ENCODE measurements around the gene PPIL6. TPM values are rescaled to one million over a fixed set of nuclear protein-coding genes. Genes with fewer than 3 reads are reported as not detected.

Gene PPIL6
- polyA plus RNA-seq, 1 donor (not counting 4 experiments of a cell fraction or from before 2014, with no cell fraction given) = 1.4 TPM

- no peak for FAIRE-seq
- no peak overlapping the region for H3K9ac ChIP-seq (ENCODE audit: control insufficient read depth, extremely low read depth, insufficient read depth, low read length)
- TF ChIP-seq EZH2 (IDR thresholded peaks at IDR 0.05; ENCODE audit: low read length) = no peak
- TF ChIP-seq CTCF (optimal IDR thresholded peaks at IDR 0.05 in 1 of 3, IDR thresholded peaks at IDR 0.05 in 1 of 3, conservative IDR thresholded peaks at IDR 0.05 in 1 of 3; ENCODE audit: extremely low read depth in 1 of 3, insufficient read depth in 2 of 3, low read length in 3 of 3) = no peak
These were observed 9.6 kb upstream of the PPIL6 start for GRCh38 chr6:109449795-109450673.

GRCh38 chr6:109449064-109449794 lies 8.8 kb upstream of the PPIL6 start:
- no peak overlapping the region for H3K4me3 ChIP-seq (ENCODE audit: control insufficient read depth in 2 of 3, extremely low read depth in 1 of 3, insufficient read depth in 2 of 3, low read depth in 1 of 3, low read length in 3 of 3)
- H3K9me3 ChIP-seq (ENCODE audit: control insufficient read depth, low read depth, low read length) = no peaks in the 10 kb centered on the region
- H3K36me3 ChIP-seq (ENCODE audit: control insufficient read depth in 2 of 2, extremely low read depth in 1 of 2, insufficient read depth in 2 of 2, low read length in 2 of 2) = peaks cover 29 to 40% of the 10 kb centered on the region in 2 experiments
- no peak overlapping the region for H3K4me2 ChIP-seq (ENCODE audit: control insufficient read depth, extremely low read depth, insufficient read depth, low read depth, low read length)
- no peak for TF ChIP-seq EZH2 (IDR thresholded peaks at IDR 0.05; ENCODE audit: low read length)
- peak in 1 of 3 experiments; percentile 9 for TF ChIP-seq CTCF (optimal IDR thresholded peaks at IDR 0.05 in 1 of 3, IDR thresholded peaks at IDR 0.05 in 1 of 3, conservative IDR thresholded peaks at IDR 0.05 in 1 of 3; ENCODE audit: extremely low read depth in 1 of 3, insufficient read depth in 2 of 3, low read length in 3 of 3)
- H3K9ac ChIP-seq (ENCODE audit: control insufficient read depth, extremely low read depth, insufficient read depth, low read length) = no peak overlapping the region
- no peaks in the 10 kb centered on the region for H3K4me1 ChIP-seq (ENCODE audit: control insufficient read depth, extremely low read depth, insufficient read depth, low read length)
- FAIRE-seq (no peak), DNase-seq (ENCODE audit: low read depth, low spot score) (no peak)
- H4K20me1 ChIP-seq (ENCODE audit: control insufficient read depth, extremely low read depth, insufficient read depth, low read length) = no peaks in the 10 kb centered on the region
- no peaks in the 10 kb centered on the region for H3K27me3 ChIP-seq (ENCODE audit: control insufficient read depth, extremely low read depth, insufficient read depth, low read length)
- H3K9me1 ChIP-seq (ENCODE audit: control insufficient read depth, extremely low read depth, insufficient read depth, low read length) = no peaks in the 10 kb centered on the region
- dilution Hi-C loops (cut with MboI; ENCODE audit: extremely low pct_ligation_motif_present, low sequenced_read_pairs) = no loop called here
- H3K27ac ChIP-seq (ENCODE audit: control insufficient read depth, insufficient read depth, low read length) = no peak overlapping the region
- H2AFZ ChIP-seq (ENCODE audit: control insufficient read depth, low read length) = no peak overlapping the region
- no peaks in the 10 kb centered on the region for H3K79me2 ChIP-seq (ENCODE audit: control insufficient read depth, insufficient read depth, low read length)

More at GRCh38 chr6:109449795-109450673, 9.6 kb upstream of the PPIL6 start:
- H3K9me3 ChIP-seq (ENCODE audit: control insufficient read depth, low read depth, low read length) = no peaks in the 10 kb centered on the region
- H4K20me1 ChIP-seq (ENCODE audit: control insufficient read depth, extremely low read depth, insufficient read depth, low read length) = no peaks in the 10 kb centered on the region
- no peak overlapping the region for H3K27ac ChIP-seq (ENCODE audit: control insufficient read depth, insufficient read depth, low read length)
- H3K4me2 ChIP-seq (ENCODE audit: control insufficient read depth, extremely low read depth, insufficient read depth, low read depth, low read length) = no peak overlapping the region
- H3K4me3 ChIP-seq (ENCODE audit: control insufficient read depth in 2 of 3, extremely low read depth in 1 of 3, insufficient read depth in 2 of 3, low read depth in 1 of 3, low read length in 3 of 3) = no peak overlapping the region
- H3K4me1 ChIP-seq (ENCODE audit: control insufficient read depth, extremely low read depth, insufficient read depth, low read length) = peaks cover 3% of the 10 kb centered on the region
- H2AFZ ChIP-seq (ENCODE audit: control insufficient read depth, low read length) = no peak overlapping the region
- no peak for DNase-seq (ENCODE audit: low read depth, low spot score)
- peaks cover 25 to 33% of the 10 kb centered on the region in 2 experiments for H3K36me3 ChIP-seq (ENCODE audit: control insufficient read depth in 2 of 2, extremely low read depth in 1 of 2, insufficient read depth in 2 of 2, low read length in 2 of 2)
- H3K9me1 ChIP-seq (ENCODE audit: control insufficient read depth, extremely low read depth, insufficient read depth, low read length) = no peaks in the 10 kb centered on the region
- dilution Hi-C loops (cut with MboI; ENCODE audit: extremely low pct_ligation_motif_present, low sequenced_read_pairs) = no loop called here
- no peaks in the 10 kb centered on the region for H3K27me3 ChIP-seq (ENCODE audit: control insufficient read depth, extremely low read depth, insufficient read depth, low read length)
- peaks cover 2% of the 10 kb centered on the region for H3K79me2 ChIP-seq (ENCODE audit: control insufficient read depth, insufficient read depth, low read length)
